Panc1 (cell line): ENCODE results near the gene AUNIP.

Source experiments
- POLR2AphosphoS5 ChIP-seq: IDR thresholded peaks from 2 replicates; pipeline ENCODE4 v1.6.1; 2012; ENCODE audit warnings: mild to moderate bottlenecking, low read depth, low read length, moderate library complexity
- SIN3A ChIP-seq: IDR thresholded peaks from 2 replicates; pipeline ENCODE4 v1.6.1; 2012; ENCODE audit warnings: low read depth, mild to moderate bottlenecking, low read length, moderate library complexity, borderline replicate concordance; ENCODE audit not compliant: insufficient read depth
- TF ChIP-seq, protein P1 (sequence below): fragments of 450-650 bp; IDR thresholded peaks from 2 replicates; pipeline ENCODE4 v1.5.1; 2017; ENCODE audit warnings: mild to moderate bottlenecking

DNA sequence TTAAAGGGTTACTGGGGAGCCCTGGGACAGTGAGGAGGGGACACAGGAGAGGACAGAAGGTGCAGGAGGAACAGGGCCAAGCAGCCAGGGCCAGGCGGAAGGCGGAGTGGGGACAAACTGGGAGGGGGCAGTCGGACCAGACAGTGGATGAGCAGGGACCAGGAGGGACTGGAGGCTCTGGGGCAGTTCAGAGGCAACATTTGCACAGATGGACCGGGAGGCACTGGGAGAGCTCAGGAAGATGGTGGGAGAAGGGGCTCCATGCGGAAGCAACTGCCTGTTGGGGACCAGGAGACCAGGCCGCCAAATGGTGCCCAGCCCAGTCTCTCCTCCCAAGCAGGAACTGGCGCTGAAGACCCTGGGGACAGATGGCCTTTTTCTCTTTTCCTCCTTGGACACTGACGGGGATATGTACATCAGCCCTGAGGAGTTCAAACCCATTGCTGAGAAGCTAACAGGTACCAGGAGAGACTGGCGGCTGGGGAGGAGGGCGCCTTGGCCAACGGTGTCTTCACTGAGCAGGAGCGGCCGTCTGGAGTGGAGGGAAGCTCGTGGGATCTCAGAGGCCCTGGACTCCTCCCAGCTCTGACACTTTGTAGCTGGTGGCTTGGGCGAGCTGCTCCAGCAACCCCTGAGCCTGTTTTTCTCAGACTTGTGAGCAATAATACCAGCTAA lies 58.4 kb downstream of the AUNIP start:
- TF ChIP-seq, protein P1, sequence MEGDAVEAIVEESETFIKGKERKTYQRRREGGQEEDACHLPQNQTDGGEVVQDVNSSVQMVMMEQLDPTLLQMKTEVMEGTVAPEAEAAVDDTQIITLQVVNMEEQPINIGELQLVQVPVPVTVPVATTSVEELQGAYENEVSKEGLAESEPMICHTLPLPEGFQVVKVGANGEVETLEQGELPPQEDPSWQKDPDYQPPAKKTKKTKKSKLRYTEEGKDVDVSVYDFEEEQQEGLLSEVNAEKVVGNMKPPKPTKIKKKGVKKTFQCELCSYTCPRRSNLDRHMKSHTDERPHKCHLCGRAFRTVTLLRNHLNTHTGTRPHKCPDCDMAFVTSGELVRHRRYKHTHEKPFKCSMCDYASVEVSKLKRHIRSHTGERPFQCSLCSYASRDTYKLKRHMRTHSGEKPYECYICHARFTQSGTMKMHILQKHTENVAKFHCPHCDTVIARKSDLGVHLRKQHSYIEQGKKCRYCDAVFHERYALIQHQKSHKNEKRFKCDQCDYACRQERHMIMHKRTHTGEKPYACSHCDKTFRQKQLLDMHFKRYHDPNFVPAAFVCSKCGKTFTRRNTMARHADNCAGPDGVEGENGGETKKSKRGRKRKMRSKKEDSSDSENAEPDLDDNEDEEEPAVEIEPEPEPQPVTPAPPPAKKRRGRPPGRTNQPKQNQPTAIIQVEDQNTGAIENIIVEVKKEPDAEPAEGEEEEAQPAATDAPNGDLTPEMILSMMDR, result no peak
- TF ChIP-seq SIN3A (no peak), POLR2AphosphoS5 (no peak)
